ENCODE results near the gene F8A2. TPM values are rescaled to one million over a fixed set of nuclear protein-coding genes. Genes with fewer than 3 reads are reported as not detected.
A peak's percentile ranks its signal among the peaks of the same experiment; 100 is the strongest.

F8A2 gene
- total and polyA plus RNA-seq, 9 of the 15 experiments (the other 6 are each of a cell fraction or from before 2014, with no cell fraction given) = not detected

- TF ChIP-seq FOXA3 (CRISPR knock-in tag; conservative IDR thresholded peaks at IDR 0.05 in 1 of 2, IDR thresholded peaks at IDR 0.05 in 1 of 2) (no peak), MTA2 (IDR thresholded peaks at IDR 0.05; ENCODE audit: low read depth) (peak; percentile 65), RBM34 (IDR thresholded peaks at IDR 0.05; ENCODE audit: borderline replicate concordance, insufficient read depth, low read length) (no peak), THAP7 (CRISPR knock-in tag; IDR thresholded peaks at IDR 0.05) (no peak), U2AF1 (optimal IDR thresholded peaks at IDR 0.05; ENCODE audit: low read depth, low read length) (no peak), ZNF398 (CRISPR knock-in tag; IDR thresholded peaks at IDR 0.05) (no peak), ARHGAP35 (IDR thresholded peaks at IDR 0.05; ENCODE audit: partially characterized antibody) (no peak), SMARCC2 (IDR thresholded peaks at IDR 0.05; ENCODE audit: low read depth) (peak; percentile 79; the same call in 1 of the 2 replicates), ATF1 (CRISPR knock-in tag; IDR thresholded peaks at IDR 0.05) (no peak), ATF1 (tag; IDR thresholded peaks at IDR 0.05) (peak; percentile 69), ZNF263 (CRISPR knock-in tag; IDR thresholded peaks at IDR 0.05; ENCODE audit: borderline replicate concordance) (no peak), MCM3 (IDR thresholded peaks at IDR 0.05) (no peak), MAFK (IDR thresholded peaks at IDR 0.05; ENCODE audit: low read length) (peak; percentile 89), ZNF75A (CRISPR knock-in tag; IDR thresholded peaks at IDR 0.05) (no peak), MAX (CRISPR knock-in tag; IDR thresholded peaks at IDR 0.05) (peak; percentile 64), SMAD3 (CRISPR knock-in tag; conservative IDR thresholded peaks at IDR 0.05) (no peak), ETS2 (tag; IDR thresholded peaks at IDR 0.05; ENCODE audit: borderline replicate concordance, poor library complexity, severe bottlenecking) (no peak), ZNF23 (CRISPR knock-in tag; IDR thresholded peaks at IDR 0.05) (no peak), HLTF (IDR thresholded peaks at IDR 0.05) (no peak), WHSC1 (IDR thresholded peaks at IDR 0.05; ENCODE audit: low read length) (no peak), SMAD4 (CRISPR knock-in tag; conservative IDR thresholded peaks at IDR 0.05) (no peak), EWSR1 (IDR thresholded peaks at IDR 0.05; ENCODE audit: borderline replicate concordance, low read depth, partially characterized antibody) (no peak), SMARCA5 (IDR thresholded peaks at IDR 0.05) (no peak), TRIM25 (IDR thresholded peaks at IDR 0.05; ENCODE audit: borderline replicate concordance) (no peak), IFI16 (CRISPR knock-in tag; IDR thresholded peaks at IDR 0.05) (no peak), PHF8 (IDR thresholded peaks at IDR 0.05; ENCODE audit: borderline replicate concordance, low read length) (peak; percentile 49), PTBP1 (IDR thresholded peaks at IDR 0.05; ENCODE audit: low read depth, low read length) (no peak)
Measured at GRCh38 chrX:155334486-155335336, 47.2 kb upstream of the F8A2 start, which contains the start of gene CLIC2 (continued).
